ENCODE measurements around the gene GNL2.
"Not testable (repeated sequence)": the region's sequence is repeated elsewhere in the genome, so short reads cannot be mapped to it uniquely, and the experiment has no call there.

GNL2 gene

GRCh38 chr1:37609002-37609401, 13.3 kb upstream of the GNL2 start:
- DNase-seq (ENCODE audit: low read depth in 2 of 3, low spot score in 2 of 3): no peak

DNA sequence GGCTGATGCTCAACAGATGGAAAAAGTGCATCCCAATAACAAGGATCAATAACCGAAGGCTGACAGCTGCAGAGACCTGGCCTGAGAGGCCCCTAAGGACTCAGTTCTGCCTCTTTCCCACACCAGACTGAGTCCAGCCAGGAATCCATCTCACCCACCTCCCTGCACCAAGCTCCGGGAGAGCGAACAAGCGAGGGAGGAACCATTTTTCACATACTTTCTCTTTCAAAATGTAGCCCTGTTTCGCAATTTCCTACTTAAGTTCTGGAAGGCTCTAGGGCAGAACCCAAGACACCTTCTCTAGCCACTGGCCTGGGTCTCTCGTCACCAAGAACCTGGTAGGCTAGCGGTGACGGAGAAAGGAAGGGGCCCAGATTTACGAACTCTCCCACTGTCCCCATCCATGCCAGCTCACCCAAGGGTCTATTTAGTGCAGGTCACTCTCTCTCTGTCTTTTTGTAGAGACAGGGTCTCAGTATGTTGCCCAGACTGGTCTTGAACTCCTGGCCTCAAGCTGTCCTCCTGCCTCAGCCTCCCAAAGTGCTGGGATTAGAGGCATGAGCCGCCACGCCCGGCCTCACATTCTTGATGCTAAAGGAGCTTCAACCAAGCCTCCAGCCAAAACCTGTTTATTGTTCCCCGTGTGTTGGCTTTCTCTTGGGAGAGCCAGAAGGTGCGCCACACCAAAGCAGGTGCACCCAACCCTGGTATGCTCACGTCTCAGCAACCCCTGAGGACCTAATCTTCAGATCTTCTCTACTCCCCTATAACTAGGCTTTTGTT, 10.9 kb upstream of the GNL2 start:
- DNase-seq (ENCODE audit: low read depth in 2 of 3, low spot score in 2 of 3): no peak

- DNase-seq (ENCODE audit: low read depth in 2 of 3, low spot score in 2 of 3): no peak
Measured at GRCh38 chr1:37605806-37606474, 10.2 kb upstream of the GNL2 start.

DNA sequence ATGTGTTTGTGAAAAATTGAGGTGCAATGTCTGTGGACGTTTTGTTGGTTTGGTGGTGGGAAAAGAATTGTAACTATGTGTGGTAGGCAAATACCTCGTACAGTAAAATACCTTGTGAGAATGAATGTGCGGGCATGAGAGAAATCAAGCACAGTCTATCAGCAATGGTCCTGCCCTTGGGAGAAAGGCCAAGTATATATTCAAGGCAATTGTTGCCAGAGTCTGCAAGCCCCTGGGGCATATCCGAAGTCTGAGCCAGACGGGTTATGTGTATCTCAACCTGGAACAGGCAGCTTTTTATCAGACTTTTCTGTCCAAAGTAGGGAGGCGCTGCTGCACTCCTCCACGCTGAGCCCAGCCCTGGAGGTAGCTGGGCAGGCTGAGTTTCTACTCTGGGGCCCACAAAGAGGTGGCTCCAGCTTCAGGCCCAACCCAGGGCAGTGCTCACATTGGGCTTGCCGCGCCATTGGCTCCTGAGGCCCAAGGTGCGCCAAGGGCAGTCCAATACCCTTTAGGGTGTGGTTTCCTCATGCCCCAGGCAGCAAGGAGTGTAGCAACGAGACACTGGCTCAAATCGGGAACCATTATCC, 9.4 kb upstream of the GNL2 start:
- DNase-seq (ENCODE audit: low read depth in 2 of 3, low spot score in 2 of 3): no peak

DNA sequence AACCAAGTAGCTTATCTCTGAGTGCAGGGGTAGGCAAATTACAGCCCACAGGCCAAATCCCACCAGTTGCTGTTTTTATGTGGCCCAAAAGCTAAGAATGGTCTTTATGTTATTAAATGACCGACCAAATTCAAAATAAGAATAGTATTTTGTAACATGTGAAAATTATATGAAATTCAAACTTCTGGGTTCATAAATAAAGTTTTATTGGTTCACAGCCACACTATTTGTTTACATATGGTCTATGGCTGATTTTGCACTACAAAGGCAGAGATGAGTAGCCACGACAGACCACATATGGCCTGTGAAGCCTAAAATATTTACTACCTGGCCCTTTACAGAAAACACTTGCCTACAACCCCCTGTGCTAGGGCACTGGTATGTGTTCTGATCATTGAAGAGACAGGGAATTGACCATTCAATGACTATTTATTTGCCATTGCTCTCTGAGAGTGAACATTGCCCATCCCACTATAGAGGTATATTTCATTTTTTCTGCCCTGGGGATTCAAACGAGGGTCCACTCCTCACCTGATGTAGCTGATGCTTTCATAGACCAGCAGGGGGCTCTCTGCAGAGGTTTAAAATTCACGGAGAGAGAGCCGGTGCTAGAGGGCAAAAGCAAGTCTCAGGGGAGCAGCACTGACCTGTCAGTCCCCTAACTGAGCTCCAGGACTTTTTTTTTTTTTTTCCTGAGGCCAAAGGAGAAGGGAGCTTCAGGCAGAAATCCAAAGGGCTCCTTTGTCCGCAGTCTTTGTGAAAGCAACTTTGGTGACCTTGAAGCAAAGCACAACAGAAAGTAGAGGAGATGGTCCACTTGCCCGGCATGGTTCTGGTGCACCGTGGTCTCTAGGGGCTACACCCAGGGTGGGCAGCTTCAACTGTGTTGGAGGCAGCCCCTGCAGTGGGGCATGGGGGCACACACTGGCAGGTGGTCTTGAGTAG, 7.3 kb upstream of the GNL2 start:
- DNase-seq (ENCODE audit: low read depth in 2 of 3, low spot score in 2 of 3): no peak

DNA sequence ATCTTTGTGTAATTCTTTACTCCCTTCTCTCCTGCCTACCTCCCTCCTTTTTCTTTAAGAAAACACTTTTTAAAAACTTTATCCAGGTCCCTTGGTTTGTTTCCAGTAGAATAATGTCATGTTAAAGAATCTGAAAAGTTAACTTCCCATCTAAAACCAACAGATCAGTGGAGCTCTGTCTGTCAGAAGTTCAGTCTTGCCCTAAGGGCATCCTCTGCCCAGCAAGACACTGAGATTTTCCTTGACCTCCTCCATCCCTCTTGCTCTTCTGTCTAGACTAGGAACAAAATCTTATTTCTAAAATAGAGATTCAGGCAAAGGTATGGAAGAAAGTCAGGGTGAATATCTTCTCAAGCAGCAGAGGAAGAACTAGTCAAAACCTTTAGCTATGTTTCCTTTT, 5.7 kb upstream of the GNL2 start:
- no peak for DNase-seq (ENCODE audit: low read depth in 2 of 3, low spot score in 2 of 3)

DNA sequence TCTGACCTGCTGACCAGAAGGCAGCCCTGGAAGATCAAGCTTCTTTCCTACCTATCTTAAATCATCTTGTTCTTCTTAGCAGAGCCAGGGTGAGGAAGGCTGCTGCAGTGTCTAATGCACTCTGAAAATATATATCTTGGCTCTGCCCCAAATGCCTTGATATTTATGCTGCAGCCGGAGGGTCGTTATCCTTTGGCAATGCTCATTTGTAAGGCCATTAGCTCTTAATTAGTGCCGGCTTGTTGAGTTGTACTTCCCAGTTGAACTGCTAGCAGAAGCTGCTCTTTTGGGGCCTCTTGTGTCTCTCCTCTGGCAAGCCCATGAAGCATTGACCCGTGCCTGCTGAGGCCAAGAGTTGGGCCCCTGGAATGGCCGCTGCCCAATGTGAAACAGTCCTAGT, 4.2 kb upstream of the GNL2 start:
- no peak for DNase-seq (ENCODE audit: low read depth in 2 of 3, low spot score in 2 of 3)

DNA sequence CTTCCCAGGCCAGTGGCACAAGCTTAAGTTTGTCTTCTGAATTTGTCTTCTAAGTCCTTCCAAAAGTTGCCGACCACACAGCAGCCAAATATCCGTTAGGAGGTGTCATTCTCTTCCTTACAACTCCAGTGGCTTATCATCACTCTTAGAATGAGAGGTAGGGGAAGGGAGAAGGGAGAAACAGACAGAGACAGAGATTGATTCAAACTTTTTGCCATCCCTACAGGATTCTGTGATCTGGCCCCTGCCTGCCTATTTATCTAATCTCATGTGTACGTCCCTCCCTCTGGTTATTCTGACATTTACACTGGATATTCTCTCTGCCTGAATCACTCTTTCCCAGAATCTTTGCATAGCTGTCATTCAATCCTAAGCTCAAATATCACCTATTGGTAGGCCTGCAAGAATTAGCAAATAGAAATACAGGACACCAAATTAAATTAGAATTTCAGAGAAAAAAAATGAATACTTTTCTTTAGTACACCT, 488 bp upstream of the GNL2 start:
- DNase-seq (ENCODE audit: low read depth in 2 of 3, low spot score in 2 of 3): no peak

- no peak for DNase-seq (ENCODE audit: low read depth in 2 of 3, low spot score in 2 of 3)
Measured at GRCh38 chr1:37593726-37594125, 2.0 kb downstream of the GNL2 start.

DNA sequence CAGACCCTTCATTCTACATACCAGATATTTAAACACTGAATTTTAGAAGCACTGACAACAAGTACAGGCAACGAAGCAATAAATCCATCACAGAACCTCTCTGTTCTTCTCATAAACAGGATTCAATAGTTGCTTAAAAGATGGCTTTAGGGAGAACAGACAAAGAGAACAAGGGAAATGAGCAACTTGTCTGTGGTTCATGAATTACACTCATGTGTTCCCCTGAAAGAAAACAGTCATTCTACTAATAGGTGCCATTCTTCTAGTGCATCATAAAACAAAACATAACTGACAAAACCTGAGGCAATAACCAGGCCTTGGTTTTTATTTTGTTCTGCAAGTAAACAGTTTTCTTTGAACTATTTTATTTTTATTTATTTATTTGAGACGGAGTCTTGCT, 6.8 kb downstream of the GNL2 start:
- DNase-seq (ENCODE audit: low read depth in 2 of 3, low spot score in 2 of 3): no peak

DNA sequence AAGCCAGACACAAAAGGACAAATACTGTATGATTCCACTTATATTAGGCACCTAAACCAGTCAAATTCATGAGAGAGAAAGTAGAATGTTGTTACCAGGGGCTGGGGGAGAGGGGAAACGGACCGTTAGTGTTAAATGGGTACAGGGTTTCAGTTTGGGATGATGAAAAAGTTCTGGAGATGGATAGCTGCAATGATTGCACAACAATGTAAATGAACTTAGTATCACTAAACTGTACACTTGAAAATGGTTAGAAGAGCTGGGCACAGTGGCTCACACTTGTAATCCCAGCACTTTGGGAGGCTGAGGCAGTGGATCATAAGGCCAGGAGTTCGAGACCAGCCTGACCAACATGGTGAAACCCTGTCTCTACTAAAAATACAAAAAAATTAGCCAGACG, 11.2 kb downstream of the GNL2 start:
- DNase-seq (ENCODE audit: low read depth in 2 of 3, low spot score in 2 of 3): not testable (repeated sequence)

GRCh38 chr1:37575692-37576091, 20.0 kb downstream of the GNL2 start:
- DNase-seq (ENCODE audit: low read depth in 2 of 3, low spot score in 2 of 3): no peak

DNA sequence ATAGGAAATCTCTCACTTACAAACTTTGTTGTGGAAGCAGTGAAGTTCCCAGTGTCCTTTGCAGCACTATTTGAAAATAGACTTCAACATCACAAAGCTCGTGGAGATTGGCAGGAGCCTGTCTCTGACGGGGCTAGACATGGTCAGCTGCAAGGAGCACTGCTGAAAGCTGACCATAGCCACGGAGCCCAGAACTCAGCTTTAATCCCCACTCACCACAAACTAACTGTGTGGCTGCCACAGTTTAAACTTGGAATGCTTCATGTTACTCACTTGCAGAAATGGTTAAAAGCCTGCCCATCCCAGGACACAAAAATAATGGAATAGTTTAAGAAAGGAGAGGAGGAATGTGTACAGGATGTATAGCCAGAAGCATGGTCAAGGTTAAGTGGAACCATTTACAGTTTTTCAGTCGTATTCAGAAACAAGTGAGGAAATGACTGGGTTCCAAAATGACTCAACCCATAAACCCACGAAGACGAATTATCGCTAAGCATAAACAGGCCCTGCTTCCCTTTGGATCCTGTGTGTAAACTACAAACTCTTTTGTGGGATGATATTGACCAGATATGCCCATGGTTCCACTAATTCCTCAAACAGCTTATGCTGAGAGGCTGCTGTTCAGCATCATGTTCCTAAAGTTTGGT, 20.8 kb downstream of the GNL2 start:
- DNase-seq (ENCODE audit: low read depth in 2 of 3, low spot score in 2 of 3): no peak

GRCh38 chr1:37570528-37571334, 25.0 kb downstream of the GNL2 start:
- DNase-seq (ENCODE audit: low read depth in 2 of 3, low spot score in 2 of 3): no peak

- no peak for DNase-seq (ENCODE audit: low read depth in 2 of 3, low spot score in 2 of 3)
Measured at GRCh38 chr1:37567023-37567422, 28.7 kb downstream of the GNL2 start.

- DNase-seq (ENCODE audit: low read depth in 2 of 3, low spot score in 2 of 3): no peak
Measured at GRCh38 chr1:37564892-37565291, 30.8 kb downstream of the GNL2 start.

DNA sequence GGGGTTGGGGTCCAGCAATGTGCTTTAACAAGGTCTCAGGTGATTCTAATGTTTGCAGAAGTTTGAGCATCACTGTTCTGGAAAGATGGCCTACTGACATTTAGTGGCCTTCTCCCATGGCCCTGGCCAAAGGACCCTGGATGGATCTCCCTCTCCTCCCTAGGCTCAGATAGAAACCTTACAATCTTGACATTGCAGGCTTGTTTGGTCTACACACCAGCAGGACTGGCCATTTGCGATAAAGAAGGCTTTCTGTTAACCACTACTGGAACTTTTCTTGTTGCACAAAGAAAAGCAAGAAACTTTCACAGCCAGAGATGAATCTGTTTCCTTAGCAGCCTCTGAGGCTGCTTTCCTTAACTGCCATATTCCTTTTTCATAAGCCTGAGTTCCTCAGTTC, 32.8 kb downstream of the GNL2 start:
- DNase-seq (ENCODE audit: low read depth in 2 of 3, low spot score in 2 of 3): no peak

- no peak for DNase-seq (ENCODE audit: low read depth in 2 of 3, low spot score in 2 of 3)
Measured at GRCh38 chr1:37561133-37562132, 34.3 kb downstream of the GNL2 start.
